Glutamatergic neuron (in vitro differentiated cells): ENCODE data around the gene COBL. TPM values are rescaled to one million over a fixed set of nuclear protein-coding genes. Genes with fewer than 3 reads are reported as not detected.

Source experiments
- DNase-seq: peaks from one replicate; pipeline ENCODE4 v3.0.0; 2022
- H3K27ac Mint-ChIP-seq: one replicate; pipeline ENCODE4 v1.8.0; 2020; ENCODE audit warnings: mild to moderate bottlenecking, mixed read lengths, inconsistent platforms; ENCODE audit not compliant: unreplicated experiment
- H3K27me3 Mint-ChIP-seq: one replicate; pipeline ENCODE4 v1.8.0; 2020; ENCODE audit warnings: mild to moderate bottlenecking, moderate library complexity, mixed read lengths, inconsistent platforms; ENCODE audit not compliant: unreplicated experiment
- H3K36me3 Mint-ChIP-seq: one replicate; pipeline ENCODE4 v1.8.0; 2020; ENCODE audit warnings: mild to moderate bottlenecking, mixed read lengths, inconsistent platforms; ENCODE audit not compliant: unreplicated experiment
- H3K4me1 Mint-ChIP-seq: one replicate; pipeline ENCODE4 v1.8.0; 2020; ENCODE audit warnings: mild to moderate bottlenecking, low read depth, mixed read lengths, inconsistent platforms; ENCODE audit not compliant: unreplicated experiment
- H3K4me3 Mint-ChIP-seq: one replicate; pipeline ENCODE4 v1.8.0; 2020; ENCODE audit warnings: mild to moderate bottlenecking, mixed read lengths, inconsistent platforms; ENCODE audit not compliant: unreplicated experiment
- H3K9me3 Mint-ChIP-seq: one replicate; pipeline ENCODE4 v1.8.0; 2020; ENCODE audit warnings: mild to moderate bottlenecking, moderate library complexity, mixed read lengths, inconsistent platforms; ENCODE audit not compliant: unreplicated experiment
- CTCF ChIP-seq: fragments of 200-600 bp; sonication (generic); IDR thresholded peaks from one replicate; pipeline ENCODE4 v1.5.0; 2021; ENCODE audit not compliant: partially characterized antibody, unreplicated experiment
- total RNA-seq: library from RNA; stranded (reverse); fragmentation: NEBNext Ultra II Directional; extraction: Animal tissue kit (Norgen Biotek cat#: 25700); gene quantifications from one replicate; pipeline ENCODE4 v1.2.1, GENCODE V29; 2021; ENCODE audit not compliant: unreplicated experiment

The COBL gene
- total RNA-seq, 1 donor from 2014 or later, result 3.3 TPM

DNA sequence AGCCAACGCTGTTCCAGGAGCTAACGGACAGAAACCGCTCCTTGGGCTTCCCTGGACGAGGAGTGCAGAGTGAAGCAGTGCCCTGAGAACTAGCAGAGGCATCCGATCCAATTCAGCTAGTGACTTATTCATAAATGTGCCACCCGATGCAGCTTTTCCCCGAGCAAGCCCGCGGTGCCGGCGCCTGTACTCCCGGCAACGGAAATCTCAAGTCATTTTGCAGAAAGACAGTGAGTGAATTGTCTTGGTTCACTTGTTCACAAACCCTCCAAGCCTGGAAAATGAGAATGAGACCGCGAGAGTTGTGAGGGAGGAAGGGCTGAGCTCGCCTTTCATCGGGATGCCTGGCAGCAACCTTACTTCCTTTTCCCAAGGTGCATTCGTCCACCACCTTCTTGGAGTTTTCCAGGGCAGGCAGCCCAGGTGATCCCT is 87.5 kb downstream of the COBL start:
- H3K9me3 Mint-ChIP-seq, result no peaks in the 10 kb centered on the region
- H3K27me3 Mint-ChIP-seq, result peaks cover 3% of the 10 kb centered on the region
- peaks cover 4% of the 10 kb centered on the region for H3K4me1 Mint-ChIP-seq
- no peak overlapping the region for H3K4me3 Mint-ChIP-seq
- no peak for DNase-seq
- TF ChIP-seq CTCF, result no peak
- no peaks in the 10 kb centered on the region for H3K36me3 Mint-ChIP-seq
- no peak overlapping the region for H3K27ac Mint-ChIP-seq

GRCh38 chr7:51228386-51228958 is 88.1 kb downstream of the COBL start:
- no peaks in the 10 kb centered on the region for H3K36me3 Mint-ChIP-seq
- H3K4me3 Mint-ChIP-seq, result no peak overlapping the region
- H3K27me3 Mint-ChIP-seq, result peaks cover 3% of the 10 kb centered on the region
- no peak for DNase-seq
- H3K4me1 Mint-ChIP-seq, result peaks cover 2% of the 10 kb centered on the region
- no peaks in the 10 kb centered on the region for H3K9me3 Mint-ChIP-seq
- no peak for TF ChIP-seq CTCF
- H3K27ac Mint-ChIP-seq, result no peak overlapping the region

- Mint-ChIP-seq H3K9me3 (no peaks in the 10 kb centered on the region), H3K36me3 (no peaks in the 10 kb centered on the region), H3K4me1 (no peaks in the 10 kb centered on the region), H3K27ac (no peak overlapping the region), H3K4me3 (no peak overlapping the region), H3K27me3 (peaks cover 3% of the 10 kb centered on the region)
- TF ChIP-seq CTCF, result no peak
- DNase-seq, result no peak
Measured at GRCh38 chr7:51227861-51228260, 88.7 kb downstream of the COBL start.

- peaks cover 5% of the 10 kb centered on the region for H3K27me3 Mint-ChIP-seq
- no peak for DNase-seq
- no peaks in the 10 kb centered on the region for H3K36me3 Mint-ChIP-seq
- H3K9me3 Mint-ChIP-seq, result peaks cover 1% of the 10 kb centered on the region
- H3K4me1 Mint-ChIP-seq, result no peaks in the 10 kb centered on the region
- TF ChIP-seq CTCF, result no peak
- no peak overlapping the region for H3K4me3 Mint-ChIP-seq
- H3K27ac Mint-ChIP-seq, result no peak overlapping the region
Measured at GRCh38 chr7:51226916-51227535, 89.6 kb downstream of the COBL start.

DNA sequence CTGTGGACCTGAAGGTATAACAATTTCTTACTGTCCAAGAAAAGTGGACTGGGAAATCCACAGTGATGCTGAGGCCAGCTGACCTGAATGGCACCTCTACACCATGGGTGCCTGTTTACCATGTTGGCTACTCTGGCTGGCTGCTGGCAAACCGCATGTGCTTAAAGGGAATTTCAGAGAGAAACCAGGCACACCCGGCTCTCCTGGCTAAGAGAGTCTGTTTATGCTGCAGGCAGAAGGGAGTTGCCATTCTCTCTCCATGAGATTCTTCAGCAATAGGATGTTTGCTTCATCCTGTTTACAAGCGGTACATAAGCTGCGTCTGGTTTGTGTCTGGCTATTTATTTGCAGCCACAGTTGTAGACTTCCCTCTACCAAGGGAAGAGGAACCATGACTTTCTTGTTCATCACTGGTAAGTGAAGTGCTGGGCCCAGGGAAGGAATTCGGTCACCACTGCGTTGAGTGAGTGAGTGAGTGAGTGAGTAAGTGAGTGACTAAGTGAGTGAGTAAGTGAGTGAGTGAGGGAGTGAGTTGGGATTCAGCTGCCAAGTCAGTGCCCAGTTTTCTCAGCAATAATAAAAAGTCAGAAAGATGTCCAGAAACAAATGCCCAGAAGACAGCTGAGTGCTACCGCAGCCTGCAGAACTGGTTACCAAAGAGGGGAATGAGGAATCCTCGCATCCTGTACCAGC is 90.4 kb downstream of the COBL start:
- Mint-ChIP-seq H3K27ac (no peak overlapping the region), H3K36me3 (no peaks in the 10 kb centered on the region)

More for the DNA sequence above, 90.4 kb downstream of the COBL start:
- Mint-ChIP-seq H3K4me1 (no peaks in the 10 kb centered on the region), H3K4me3 (no peak overlapping the region), H3K9me3 (peaks cover 1% of the 10 kb centered on the region), H3K27me3 (peaks cover 5% of the 10 kb centered on the region)
- no peak for TF ChIP-seq CTCF
- DNase-seq, result no peak
